Measurements from ENCODE around the gene EHF.

DNA sequence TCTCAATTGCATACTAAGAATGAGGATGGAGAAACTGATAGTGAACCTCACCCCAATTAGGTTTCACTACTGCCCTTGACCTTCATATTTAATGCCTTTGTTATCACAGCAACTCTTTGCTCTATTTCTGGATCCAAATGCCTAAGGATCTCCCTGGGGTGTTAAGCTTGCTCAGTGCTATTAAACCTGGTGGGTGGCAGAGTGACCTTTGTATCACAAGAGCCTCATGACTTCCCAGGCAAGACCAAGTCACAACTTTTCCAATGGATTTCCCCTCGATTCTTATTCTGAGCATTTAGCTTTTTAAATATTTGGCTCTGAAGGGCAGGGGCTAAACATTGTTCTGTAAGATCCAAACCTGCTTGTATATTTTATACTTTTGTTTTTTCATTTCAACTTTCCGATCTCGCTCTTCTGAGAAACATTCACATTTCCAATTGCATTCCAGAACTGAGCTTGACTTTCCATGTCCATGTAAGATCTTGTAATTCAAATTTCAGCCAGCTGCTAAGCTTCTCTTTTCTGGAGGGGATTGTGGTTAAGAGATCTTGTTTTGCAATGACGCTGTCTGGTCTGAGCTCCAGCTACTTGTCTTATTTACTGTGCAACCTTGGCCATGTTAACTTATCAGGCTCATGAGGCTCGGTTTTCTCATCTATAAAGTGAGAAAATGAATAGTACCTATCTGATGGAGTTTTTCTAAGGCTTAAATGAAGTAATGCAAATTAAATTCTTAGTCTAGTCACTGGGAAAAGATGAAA lies 6.4 kb upstream of the EHF start:
- no peak for TF ChIP-seq EZH2 (IDR thresholded peaks at IDR 0.05; ENCODE audit: low read length, unreplicated experiment)
- TF ChIP-seq, protein P1, sequence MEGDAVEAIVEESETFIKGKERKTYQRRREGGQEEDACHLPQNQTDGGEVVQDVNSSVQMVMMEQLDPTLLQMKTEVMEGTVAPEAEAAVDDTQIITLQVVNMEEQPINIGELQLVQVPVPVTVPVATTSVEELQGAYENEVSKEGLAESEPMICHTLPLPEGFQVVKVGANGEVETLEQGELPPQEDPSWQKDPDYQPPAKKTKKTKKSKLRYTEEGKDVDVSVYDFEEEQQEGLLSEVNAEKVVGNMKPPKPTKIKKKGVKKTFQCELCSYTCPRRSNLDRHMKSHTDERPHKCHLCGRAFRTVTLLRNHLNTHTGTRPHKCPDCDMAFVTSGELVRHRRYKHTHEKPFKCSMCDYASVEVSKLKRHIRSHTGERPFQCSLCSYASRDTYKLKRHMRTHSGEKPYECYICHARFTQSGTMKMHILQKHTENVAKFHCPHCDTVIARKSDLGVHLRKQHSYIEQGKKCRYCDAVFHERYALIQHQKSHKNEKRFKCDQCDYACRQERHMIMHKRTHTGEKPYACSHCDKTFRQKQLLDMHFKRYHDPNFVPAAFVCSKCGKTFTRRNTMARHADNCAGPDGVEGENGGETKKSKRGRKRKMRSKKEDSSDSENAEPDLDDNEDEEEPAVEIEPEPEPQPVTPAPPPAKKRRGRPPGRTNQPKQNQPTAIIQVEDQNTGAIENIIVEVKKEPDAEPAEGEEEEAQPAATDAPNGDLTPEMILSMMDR (conservative IDR thresholded peaks at IDR 0.05; ENCODE audit: low read depth, low read length): no peak
- no peak for TF ChIP-seq EZH2phosphoT487 (IDR thresholded peaks at IDR 0.05; ENCODE audit: borderline replicate concordance, low read length)
